GM12891 (cell line): ENCODE results near the gene TCN2.

Source experiments
- POLR2A ChIP-seq: IDR thresholded peaks from 2 replicates; pipeline ENCODE4 v1.6.1; 2011; ENCODE audit warnings: low read depth, low read length, control low read depth
- POLR2AphosphoS5 ChIP-seq: IDR thresholded peaks from 2 replicates; pipeline ENCODE4 v1.6.1; 2011; ENCODE audit warnings: low read depth, low read length, control low read depth
- SPI1 ChIP-seq: IDR thresholded peaks from 2 replicates; pipeline ENCODE4 v1.6.1; 2011; ENCODE audit warnings: low read depth, low read length, control low read depth
- TAF1 ChIP-seq: IDR thresholded peaks from 2 replicates; pipeline ENCODE4 v1.6.1; 2011; ENCODE audit warnings: low read depth, low read length, control low read depth

DNA sequence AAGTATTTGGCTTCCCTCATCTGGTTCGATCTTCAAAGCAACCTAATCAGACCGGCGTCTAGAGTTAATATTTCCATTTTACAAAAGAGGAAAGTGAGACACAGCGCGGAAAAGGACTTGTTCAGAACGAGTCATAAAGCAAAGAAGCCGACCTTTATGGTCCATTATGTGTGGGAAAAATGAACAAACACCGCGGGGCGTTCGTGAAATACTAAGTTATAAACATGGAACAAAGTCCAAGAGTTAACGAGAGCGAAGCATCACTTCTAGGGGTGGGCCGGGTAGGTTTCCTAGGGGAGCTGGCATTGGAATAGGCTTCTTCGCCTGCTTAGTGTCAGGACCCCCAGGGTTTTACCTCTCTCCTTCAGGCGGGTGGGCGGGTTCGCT lies 60.1 kb downstream of the TCN2 start:
- TF ChIP-seq POLR2AphosphoS5 (no peak), POLR2A (no peak), SPI1 (no peak), TAF1 (no peak)
